Thyroid gland (tissue), 4 donors: Measurements from ENCODE around the gene TLX3.

ENCODE experiments used
- CTCF ChIP-seq, 6 experiments: fragments of 200-600 bp in 3 of 6; fragments of 450-650 bp in 3 of 6; sonication (generic) in 3 of 6; IDR thresholded peaks; one replicate each; pipeline ENCODE4 v1.5.1; 2016 to 2019; ENCODE audit warnings: antibody characterized with exemption in 6 of 6, mild to moderate bottlenecking in 2 of 6, inconsistent platforms in 1 of 6, moderate library complexity in 1 of 6
- POLR2A ChIP-seq, 2 donors: fragments of 450-650 bp; IDR thresholded peaks; one replicate each; pipeline ENCODE4 v1.6.1; 2017; ENCODE audit warnings: antibody characterized with exemption in 2 of 2, mild to moderate bottlenecking in 2 of 2, moderate library complexity in 1 of 2

- no peak for TF ChIP-seq CTCF (IDR thresholded peaks at IDR 0.05)
- TF ChIP-seq POLR2A (IDR thresholded peaks at IDR 0.05) = no peak
These were observed 1.1 kb upstream of the TLX3 start for GRCh38 chr5:171307789-171308452.
